Measurements from ENCODE around the gene TBC1D5.
"Not testable (repeated sequence)": the region's sequence is repeated elsewhere in the genome, so short reads cannot be mapped to it uniquely, and the experiment has no call there.

TBC1D5 gene

GRCh38 chr3:17355591-17355990, 386.8 kb downstream of the TBC1D5 start:
- Histone ChIP-seq H3K9ac (ENCODE audit: low read length) (no peak overlapping the region), H3K27me3 (ENCODE audit: control insufficient read depth, insufficient read depth, low read length) (no peaks in the 10 kb centered on the region), H3K4me1 (ENCODE audit: control insufficient read depth, insufficient read depth, low read length) (no peaks in the 10 kb centered on the region), H3K36me3 (ENCODE audit: control insufficient read depth, insufficient read depth, low read length) (no peaks in the 10 kb centered on the region), H3K27ac (ENCODE audit: low read depth, low read length) (no peak overlapping the region), H3K4me3 (ENCODE audit: low read length) (no peak overlapping the region)

GRCh38 chr3:17354341-17354740, 388.1 kb downstream of the TBC1D5 start:
- H3K36me3 ChIP-seq (ENCODE audit: control insufficient read depth, insufficient read depth, low read length) = no peaks in the 10 kb centered on the region
- no peak overlapping the region for H3K9ac ChIP-seq (ENCODE audit: low read length)
- no peaks in the 10 kb centered on the region for H3K27me3 ChIP-seq (ENCODE audit: control insufficient read depth, insufficient read depth, low read length)
- H3K4me1 ChIP-seq (ENCODE audit: control insufficient read depth, insufficient read depth, low read length) = no peaks in the 10 kb centered on the region
- no peak overlapping the region for H3K4me3 ChIP-seq (ENCODE audit: low read length)
- no peak overlapping the region for H3K27ac ChIP-seq (ENCODE audit: low read depth, low read length)

DNA sequence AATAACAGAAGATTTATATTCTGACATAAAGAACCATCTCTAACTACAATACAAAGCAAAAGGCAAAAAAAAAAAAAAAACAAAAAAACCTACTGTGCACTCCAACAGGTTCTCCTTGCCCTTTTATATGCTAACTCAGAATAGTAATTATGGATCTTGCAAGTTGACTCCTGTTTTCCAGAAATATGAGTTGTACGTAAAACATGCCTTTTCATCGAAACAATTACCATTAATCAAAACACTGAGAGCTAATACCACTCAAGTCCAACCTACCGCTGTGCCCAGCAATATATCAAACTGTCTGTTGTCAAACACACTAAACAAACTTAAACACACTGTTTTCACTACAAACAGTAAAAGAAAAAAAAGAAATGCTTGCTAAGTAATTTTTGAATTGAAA, 389.8 kb downstream of the TBC1D5 start:
- H3K4me1 ChIP-seq (ENCODE audit: control insufficient read depth, insufficient read depth, low read length) = no peaks in the 10 kb centered on the region
- no peak overlapping the region for H3K9ac ChIP-seq (ENCODE audit: low read length)
- H3K27ac ChIP-seq (ENCODE audit: low read depth, low read length) = no peak overlapping the region
- H3K27me3 ChIP-seq (ENCODE audit: control insufficient read depth, insufficient read depth, low read length) = no peaks in the 10 kb centered on the region
- no peaks in the 10 kb centered on the region for H3K36me3 ChIP-seq (ENCODE audit: control insufficient read depth, insufficient read depth, low read length)
- no peak overlapping the region for H3K4me3 ChIP-seq (ENCODE audit: low read length)

- not testable (repeated sequence) for H3K9ac ChIP-seq (ENCODE audit: low read length); H3K4me1 ChIP-seq (ENCODE audit: control insufficient read depth, insufficient read depth, low read length); H3K27me3 ChIP-seq (ENCODE audit: control insufficient read depth, insufficient read depth, low read length); H3K36me3 ChIP-seq (ENCODE audit: control insufficient read depth, insufficient read depth, low read length); H3K4me3 ChIP-seq (ENCODE audit: low read length); H3K27ac ChIP-seq (ENCODE audit: low read depth, low read length)
Observed at GRCh38 chr3:17351193-17351592, 391.2 kb downstream of the TBC1D5 start.

DNA sequence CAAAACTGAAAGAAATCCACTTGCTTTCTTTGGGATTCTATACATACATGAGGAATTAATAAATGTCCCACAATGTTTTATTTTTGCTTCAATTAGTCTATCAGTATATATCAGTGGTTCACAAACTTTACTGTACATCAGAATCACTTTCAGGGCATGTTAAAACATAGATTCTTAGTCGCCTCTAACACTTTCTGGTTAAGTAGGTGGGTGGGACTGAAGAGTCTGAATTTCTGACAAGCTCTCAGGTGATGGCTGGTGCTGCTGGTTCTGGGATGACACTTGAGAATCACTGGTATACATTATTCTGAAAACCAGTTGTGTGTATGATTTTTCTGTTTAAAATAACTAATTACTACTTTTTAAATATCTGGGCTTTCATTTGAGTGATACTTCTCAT, 393.3 kb downstream of the TBC1D5 start:
- H3K36me3 ChIP-seq (ENCODE audit: control insufficient read depth, insufficient read depth, low read length) = no peaks in the 10 kb centered on the region

GRCh38 chr3:17342119-17342518, 400.3 kb downstream of the TBC1D5 start:
- no peak overlapping the region for H3K4me3 ChIP-seq (ENCODE audit: low read length)
- H3K4me1 ChIP-seq (ENCODE audit: control insufficient read depth, insufficient read depth, low read length) = no peaks in the 10 kb centered on the region
- H3K27me3 ChIP-seq (ENCODE audit: control insufficient read depth, insufficient read depth, low read length) = no peaks in the 10 kb centered on the region
- no peak overlapping the region for H3K9ac ChIP-seq (ENCODE audit: low read length)
- H3K36me3 ChIP-seq (ENCODE audit: control insufficient read depth, insufficient read depth, low read length) = no peaks in the 10 kb centered on the region
- H3K27ac ChIP-seq (ENCODE audit: low read depth, low read length) = no peak overlapping the region

More for the DNA sequence above, 393.3 kb downstream of the TBC1D5 start:
- Histone ChIP-seq H3K9ac (ENCODE audit: low read length) (no peak overlapping the region), H3K4me3 (ENCODE audit: low read length) (no peak overlapping the region), H3K27me3 (ENCODE audit: control insufficient read depth, insufficient read depth, low read length) (no peaks in the 10 kb centered on the region), H3K27ac (ENCODE audit: low read depth, low read length) (no peak overlapping the region), H3K4me1 (ENCODE audit: control insufficient read depth, insufficient read depth, low read length) (no peaks in the 10 kb centered on the region)

GRCh38 chr3:17340693-17341092, 401.7 kb downstream of the TBC1D5 start:
- no peaks in the 10 kb centered on the region for H3K27me3 ChIP-seq (ENCODE audit: control insufficient read depth, insufficient read depth, low read length)
- no peak overlapping the region for H3K27ac ChIP-seq (ENCODE audit: low read depth, low read length)
- H3K4me3 ChIP-seq (ENCODE audit: low read length) = no peak overlapping the region
- H3K9ac ChIP-seq (ENCODE audit: low read length) = no peak overlapping the region
- no peaks in the 10 kb centered on the region for H3K36me3 ChIP-seq (ENCODE audit: control insufficient read depth, insufficient read depth, low read length)
- H3K4me1 ChIP-seq (ENCODE audit: control insufficient read depth, insufficient read depth, low read length) = no peaks in the 10 kb centered on the region

- Histone ChIP-seq H3K27me3 (ENCODE audit: control insufficient read depth, insufficient read depth, low read length) (no peaks in the 10 kb centered on the region), H3K4me3 (ENCODE audit: low read length) (no peak overlapping the region), H3K9ac (ENCODE audit: low read length) (no peak overlapping the region), H3K27ac (ENCODE audit: low read depth, low read length) (no peak overlapping the region), H3K36me3 (ENCODE audit: control insufficient read depth, insufficient read depth, low read length) (no peaks in the 10 kb centered on the region), H3K4me1 (ENCODE audit: control insufficient read depth, insufficient read depth, low read length) (no peaks in the 10 kb centered on the region)
Observed at GRCh38 chr3:17340261-17340660, 402.2 kb downstream of the TBC1D5 start.

DNA sequence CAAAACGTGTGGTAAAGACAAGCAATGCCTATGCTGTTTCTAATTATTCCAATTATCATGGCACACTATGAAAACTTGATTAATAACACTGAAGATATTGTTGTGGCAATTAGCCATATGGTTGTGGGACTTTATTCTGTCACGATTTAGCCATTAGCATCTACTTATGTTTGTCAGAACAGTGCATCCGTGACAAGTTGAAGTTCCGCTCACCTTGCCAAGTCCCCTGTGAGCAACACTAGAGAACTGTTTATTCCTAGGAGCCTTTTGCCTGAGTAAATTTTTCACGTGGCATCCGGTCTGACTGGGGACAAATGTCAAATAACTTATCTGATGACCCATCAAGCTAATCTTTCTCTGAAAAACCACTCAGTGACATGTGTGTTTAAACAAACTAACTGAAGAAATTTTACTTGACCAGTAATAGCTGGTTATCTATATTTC, 403.3 kb downstream of the TBC1D5 start:
- no peak overlapping the region for H3K27ac ChIP-seq (ENCODE audit: low read depth, low read length)
- H3K4me1 ChIP-seq (ENCODE audit: control insufficient read depth, insufficient read depth, low read length) = no peaks in the 10 kb centered on the region
- H3K4me3 ChIP-seq (ENCODE audit: low read length) = no peak overlapping the region
- no peaks in the 10 kb centered on the region for H3K36me3 ChIP-seq (ENCODE audit: control insufficient read depth, insufficient read depth, low read length)
- H3K27me3 ChIP-seq (ENCODE audit: control insufficient read depth, insufficient read depth, low read length) = no peaks in the 10 kb centered on the region
- H3K9ac ChIP-seq (ENCODE audit: low read length) = no peak overlapping the region

GRCh38 chr3:17336291-17336690, 406.1 kb downstream of the TBC1D5 start:
- H3K4me1 ChIP-seq (ENCODE audit: control insufficient read depth, insufficient read depth, low read length) = no peaks in the 10 kb centered on the region
- no peaks in the 10 kb centered on the region for H3K27me3 ChIP-seq (ENCODE audit: control insufficient read depth, insufficient read depth, low read length)
- H3K9ac ChIP-seq (ENCODE audit: low read length) = no peak overlapping the region
- no peak overlapping the region for H3K4me3 ChIP-seq (ENCODE audit: low read length)
- H3K36me3 ChIP-seq (ENCODE audit: control insufficient read depth, insufficient read depth, low read length) = no peaks in the 10 kb centered on the region
- H3K27ac ChIP-seq (ENCODE audit: low read depth, low read length) = no peak overlapping the region

GRCh38 chr3:17333893-17334292, 408.5 kb downstream of the TBC1D5 start:
- no peaks in the 10 kb centered on the region for H3K4me1 ChIP-seq (ENCODE audit: control insufficient read depth, insufficient read depth, low read length)
- no peaks in the 10 kb centered on the region for H3K27me3 ChIP-seq (ENCODE audit: control insufficient read depth, insufficient read depth, low read length)
- no peaks in the 10 kb centered on the region for H3K36me3 ChIP-seq (ENCODE audit: control insufficient read depth, insufficient read depth, low read length)
- H3K4me3 ChIP-seq (ENCODE audit: low read length) = no peak overlapping the region
- no peak overlapping the region for H3K9ac ChIP-seq (ENCODE audit: low read length)
- H3K27ac ChIP-seq (ENCODE audit: low read depth, low read length) = no peak overlapping the region

DNA sequence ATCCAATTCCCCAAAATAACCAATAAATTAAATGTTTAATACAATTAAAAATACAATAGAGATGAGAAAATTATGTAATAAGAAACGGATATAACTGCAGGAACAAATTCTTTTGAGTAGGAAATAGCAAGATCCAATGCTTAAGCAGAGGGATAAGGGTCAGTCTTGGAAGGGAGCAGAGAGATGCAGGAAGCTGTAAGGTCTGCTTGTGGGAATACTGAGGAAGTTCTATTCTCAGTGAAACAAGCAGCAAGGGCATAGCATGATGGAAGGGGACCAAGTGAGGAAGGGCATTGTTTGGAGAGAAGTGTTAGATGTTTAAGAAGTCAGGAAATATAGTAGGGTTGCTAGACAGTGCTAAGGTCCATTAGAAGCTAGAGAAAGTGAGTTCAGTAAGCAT, 409.0 kb downstream of the TBC1D5 start:
- Histone ChIP-seq H3K4me3 (ENCODE audit: low read length) (no peak overlapping the region), H3K36me3 (ENCODE audit: control insufficient read depth, insufficient read depth, low read length) (no peaks in the 10 kb centered on the region), H3K27ac (ENCODE audit: low read depth, low read length) (no peak overlapping the region), H3K4me1 (ENCODE audit: control insufficient read depth, insufficient read depth, low read length) (no peaks in the 10 kb centered on the region), H3K27me3 (ENCODE audit: control insufficient read depth, insufficient read depth, low read length) (no peaks in the 10 kb centered on the region), H3K9ac (ENCODE audit: low read length) (no peak overlapping the region)

GRCh38 chr3:17330660-17331059, 411.8 kb downstream of the TBC1D5 start:
- Histone ChIP-seq H3K9ac (ENCODE audit: low read length) (no peak overlapping the region), H3K4me1 (ENCODE audit: control insufficient read depth, insufficient read depth, low read length) (no peaks in the 10 kb centered on the region), H3K27me3 (ENCODE audit: control insufficient read depth, insufficient read depth, low read length) (no peaks in the 10 kb centered on the region), H3K36me3 (ENCODE audit: control insufficient read depth, insufficient read depth, low read length) (no peaks in the 10 kb centered on the region), H3K27ac (ENCODE audit: low read depth, low read length) (no peak overlapping the region), H3K4me3 (ENCODE audit: low read length) (no peak overlapping the region)
